HepG2 (cell line): ENCODE results near the gene JAGN1. TPM values are rescaled to one million over a fixed set of nuclear protein-coding genes. Genes with fewer than 3 reads are reported as not detected.

Experiments
- ARNT2 ChIP-seq: sonication (generic); formaldehyde crosslinking; IDR thresholded peaks from 2 replicates; pipeline ENCODE4 v1.8.0; 2022; ENCODE audit warnings: mild to moderate bottlenecking, low read depth, missing genetic modification reagents, moderate library complexity
- FOXJ3 ChIP-seq: sonication (generic); formaldehyde crosslinking; IDR thresholded peaks from 2 replicates; pipeline ENCODE4 v1.4.0; 2020; ENCODE audit warnings: missing genetic modification reagents, mild to moderate bottlenecking, borderline replicate concordance
- FOXO1 ChIP-seq: sonication (generic); formaldehyde crosslinking; IDR thresholded peaks from 2 replicates; pipeline ENCODE4 v1.4.0; 2020; ENCODE audit warnings: missing genetic modification reagents
- JUNB ChIP-seq: sonication (generic); formaldehyde crosslinking; IDR thresholded peaks from 2 replicates; pipeline ENCODE4 v1.8.0; 2022; ENCODE audit warnings: missing genetic modification reagents, mild to moderate bottlenecking, borderline replicate concordance
- KAT7 ChIP-seq: IDR thresholded peaks from 2 replicates; pipeline ENCODE4 v1.6.1; 2018; ENCODE audit warnings: borderline replicate concordance, missing compliant biosample characterization
- LCORL ChIP-seq, 2 experiments: fragments of 450-650 bp in 1 of 2; sonication (generic) in 1 of 2; formaldehyde crosslinking in 1 of 2; IDR thresholded peaks; 2 replicates each; pipeline versions ENCODE4 v1.5.0 to v1.6.1; 2017 to 2020; ENCODE audit warnings: antibody characterized with exemption in 1 of 2, missing genetic modification reagents in 1 of 2
- MTF1 ChIP-seq: sonication (generic); formaldehyde crosslinking; IDR thresholded peaks from 2 replicates; pipeline ENCODE4 v1.5.0; 2020; ENCODE audit warnings: missing genetic modification reagents
- PITX1 ChIP-seq: sonication (generic); formaldehyde crosslinking; IDR thresholded peaks from 2 replicates; pipeline ENCODE4 v1.5.1; 2020; ENCODE audit warnings: mild to moderate bottlenecking, missing genetic modification reagents
- PRMT3 ChIP-seq: sonication (generic); formaldehyde crosslinking; IDR thresholded peaks from 2 replicates; pipeline ENCODE4 v1.8.1; 2022; ENCODE audit warnings: low read depth, mild to moderate bottlenecking, moderate library complexity, missing genetic modification reagents, borderline replicate concordance
- SKI ChIP-seq: fragments of 450-650 bp; IDR thresholded peaks from one replicate; pipeline ENCODE4 v1.6.1; 2018; ENCODE audit warnings: mild to moderate bottlenecking; ENCODE audit not compliant: partially characterized antibody
- SP4 ChIP-seq: sonication (generic); formaldehyde crosslinking; IDR thresholded peaks from 2 replicates; pipeline ENCODE4 v1.8.1; 2023; ENCODE audit warnings: mild to moderate bottlenecking, missing genetic modification reagents
- STAG1 ChIP-seq: sonication (generic); formaldehyde crosslinking; IDR thresholded peaks from 2 replicates; pipeline ENCODE4 v1.4.0; 2020; ENCODE audit warnings: missing genetic modification reagents
- THAP7 ChIP-seq: sonication (generic); formaldehyde crosslinking; IDR thresholded peaks from 2 replicates; pipeline ENCODE4 v1.8.1; 2023; ENCODE audit warnings: mild to moderate bottlenecking, missing genetic modification reagents
- YEATS4 ChIP-seq: sonication (generic); formaldehyde crosslinking; IDR thresholded peaks from 2 replicates; pipeline ENCODE4 v1.4.0; 2020; ENCODE audit warnings: missing genetic modification reagents, borderline replicate concordance
- ZFAT ChIP-seq: sonication (generic); formaldehyde crosslinking; conservative IDR thresholded peaks from 2 replicates; pipeline ENCODE4 v1.8.1; 2023; ENCODE audit warnings: missing genetic modification reagents, inconsistent platforms
- ZNF3 ChIP-seq: IDR thresholded peaks from 2 replicates; pipeline ENCODE4 v1.7.0; 2017; ENCODE audit warnings: inconsistent platforms
- ZNF337 ChIP-seq: sonication (generic); formaldehyde crosslinking; IDR thresholded peaks from 2 replicates; pipeline ENCODE4 v1.5.1; 2020; ENCODE audit warnings: missing genetic modification reagents, low read depth, mild to moderate bottlenecking, borderline replicate concordance
- ZNF557 ChIP-seq: sonication (generic); formaldehyde crosslinking; IDR thresholded peaks from 2 replicates; pipeline ENCODE4 v1.4.0; 2020; ENCODE audit warnings: missing genetic modification reagents
- ZNF670 ChIP-seq: sonication (generic); formaldehyde crosslinking; IDR thresholded peaks from 2 replicates; pipeline ENCODE4 v1.8.0; 2022; ENCODE audit warnings: mild to moderate bottlenecking, missing genetic modification reagents, borderline replicate concordance
- polyA plus RNA-seq, 8 experiments: library from polyadenylated mRNA; depleted of rRNA in 3 of 8; stranded (reverse) in 7 of 8; unstranded in 1 of 8; fragments of >200 nt; fragmentation: Illumina TruSeq in 4 of 8; extraction: Trizol in 4 of 8; gene quantifications; 2 replicates each; pipeline versions ENCODE4 v1.2.1 to v1.2.3, GENCODE V29; 2011 to 2016; ENCODE audit warnings: low read depth in 4 of 8, missing spikeins in 1 of 8, mixed read lengths in 1 of 8; ENCODE audit not compliant: insufficient read depth in 1 of 8
- total RNA-seq, 5 experiments: library from RNA; depleted of rRNA; stranded (reverse); fragments of >200 nt; fragmentation: Illumina TruSeq; extraction: Trizol; gene quantifications; 2 replicates each; pipeline ENCODE4 v1.2.3, GENCODE V29; 2016; ENCODE audit warnings: low read depth in 1 of 5
- TF ChIP-seq, protein P1 (sequence below): sonication (generic); formaldehyde crosslinking; IDR thresholded peaks from 2 replicates; pipeline ENCODE4 v1.8.0; 2022; ENCODE audit warnings: low read depth, missing genetic modification reagents
- TF ChIP-seq, protein P2 (sequence below): sonication (generic); formaldehyde crosslinking; IDR thresholded peaks from 2 replicates; pipeline ENCODE4 v1.5.1; 2020; ENCODE audit warnings: missing genetic modification reagents, mild to moderate bottlenecking, borderline replicate concordance
- TF ChIP-seq, protein P3 (sequence below): sonication (generic); formaldehyde crosslinking; IDR thresholded peaks from 2 replicates; pipeline ENCODE4; 2020; ENCODE audit warnings: missing genetic modification reagents, mild to moderate bottlenecking, borderline replicate concordance

JAGN1 gene
- total and polyA plus RNA-seq, 2 of the 13 experiments (the other 11 are each of a cell fraction or from before 2014, with no cell fraction given) = 49.9 to 50.9 TPM

GRCh38 chr3:9914559-9915253 is 24.3 kb downstream of the JAGN1 start (continued):
- TF ChIP-seq SP4 (CRISPR knock-in tag) (no peak), FOXJ3 (CRISPR knock-in tag) (no peak), FOXO1 (CRISPR knock-in tag) (no peak), KAT7 (CRISPR knock-in tag) (no peak), MTF1 (CRISPR knock-in tag) (0 out of 2 replicates have a peak, but pooled peaks have one; percentile 78), SKI (no peak), ZNF3 (CRISPR knock-in tag) (no peak), THAP7 (no peak), ZNF670 (no peak), JUNB (CRISPR knock-in tag) (0 out of 2 replicates have a peak, but pooled peaks have one; percentile 32), ARNT2 (CRISPR knock-in tag) (no peak), STAG1 (CRISPR knock-in tag) (no peak), ZNF557 (no peak; the same call in 1 of the 2 replicates), ZFAT (peak; percentile 33; the same call in 1 of the 2 replicates), YEATS4 (no peak), PITX1 (no peak), LCORL (IDR thresholded peaks at IDR 0.05) (no peak), LCORL (CRISPR knock-in tag; IDR thresholded peaks at IDR 0.05) (no peak), PRMT3 (CRISPR knock-in tag) (no peak), ZNF337 (no peak)
- TF ChIP-seq, protein P1, sequence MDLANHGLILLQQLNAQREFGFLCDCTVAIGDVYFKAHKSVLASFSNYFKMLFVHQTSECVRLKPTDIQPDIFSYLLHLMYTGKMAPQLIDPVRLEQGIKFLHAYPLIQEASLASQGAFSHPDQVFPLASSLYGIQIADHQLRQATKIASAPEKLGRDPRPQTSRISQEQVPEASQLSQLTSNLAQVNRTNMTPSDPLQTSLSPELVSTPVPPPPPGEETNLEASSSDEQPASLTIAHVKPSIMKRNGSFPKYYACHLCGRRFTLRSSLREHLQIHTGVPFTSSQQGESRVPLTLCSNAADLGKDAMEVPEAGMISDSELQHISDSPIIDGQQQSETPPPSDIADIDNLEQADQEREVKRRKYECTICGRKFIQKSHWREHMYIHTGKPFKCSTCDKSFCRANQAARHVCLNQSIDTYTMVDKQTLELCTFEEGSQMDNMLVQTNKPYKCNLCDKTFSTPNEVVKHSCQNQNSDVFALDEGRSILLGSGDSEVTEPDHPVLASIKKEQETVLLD = no peak
- TF ChIP-seq, protein P2, sequence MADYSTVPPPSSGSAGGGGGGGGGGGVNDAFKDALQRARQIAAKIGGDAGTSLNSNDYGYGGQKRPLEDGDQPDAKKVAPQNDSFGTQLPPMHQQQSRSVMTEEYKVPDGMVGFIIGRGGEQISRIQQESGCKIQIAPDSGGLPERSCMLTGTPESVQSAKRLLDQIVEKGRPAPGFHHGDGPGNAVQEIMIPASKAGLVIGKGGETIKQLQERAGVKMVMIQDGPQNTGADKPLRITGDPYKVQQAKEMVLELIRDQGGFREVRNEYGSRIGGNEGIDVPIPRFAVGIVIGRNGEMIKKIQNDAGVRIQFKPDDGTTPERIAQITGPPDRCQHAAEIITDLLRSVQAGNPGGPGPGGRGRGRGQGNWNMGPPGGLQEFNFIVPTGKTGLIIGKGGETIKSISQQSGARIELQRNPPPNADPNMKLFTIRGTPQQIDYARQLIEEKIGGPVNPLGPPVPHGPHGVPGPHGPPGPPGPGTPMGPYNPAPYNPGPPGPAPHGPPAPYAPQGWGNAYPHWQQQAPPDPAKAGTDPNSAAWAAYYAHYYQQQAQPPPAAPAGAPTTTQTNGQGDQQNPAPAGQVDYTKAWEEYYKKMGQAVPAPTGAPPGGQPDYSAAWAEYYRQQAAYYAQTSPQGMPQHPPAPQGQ (CRISPR knock-in tag) = no peak
- TF ChIP-seq, protein P3, sequence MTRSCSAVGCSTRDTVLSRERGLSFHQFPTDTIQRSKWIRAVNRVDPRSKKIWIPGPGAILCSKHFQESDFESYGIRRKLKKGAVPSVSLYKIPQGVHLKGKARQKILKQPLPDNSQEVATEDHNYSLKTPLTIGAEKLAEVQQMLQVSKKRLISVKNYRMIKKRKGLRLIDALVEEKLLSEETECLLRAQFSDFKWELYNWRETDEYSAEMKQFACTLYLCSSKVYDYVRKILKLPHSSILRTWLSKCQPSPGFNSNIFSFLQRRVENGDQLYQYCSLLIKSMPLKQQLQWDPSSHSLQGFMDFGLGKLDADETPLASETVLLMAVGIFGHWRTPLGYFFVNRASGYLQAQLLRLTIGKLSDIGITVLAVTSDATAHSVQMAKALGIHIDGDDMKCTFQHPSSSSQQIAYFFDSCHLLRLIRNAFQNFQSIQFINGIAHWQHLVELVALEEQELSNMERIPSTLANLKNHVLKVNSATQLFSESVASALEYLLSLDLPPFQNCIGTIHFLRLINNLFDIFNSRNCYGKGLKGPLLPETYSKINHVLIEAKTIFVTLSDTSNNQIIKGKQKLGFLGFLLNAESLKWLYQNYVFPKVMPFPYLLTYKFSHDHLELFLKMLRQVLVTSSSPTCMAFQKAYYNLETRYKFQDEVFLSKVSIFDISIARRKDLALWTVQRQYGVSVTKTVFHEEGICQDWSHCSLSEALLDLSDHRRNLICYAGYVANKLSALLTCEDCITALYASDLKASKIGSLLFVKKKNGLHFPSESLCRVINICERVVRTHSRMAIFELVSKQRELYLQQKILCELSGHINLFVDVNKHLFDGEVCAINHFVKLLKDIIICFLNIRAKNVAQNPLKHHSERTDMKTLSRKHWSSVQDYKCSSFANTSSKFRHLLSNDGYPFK (CRISPR knock-in tag) = no peak
